Trophoblast cell (in vitro differentiated cells and primary cell): ENCODE data around the gene ZGPAT.
A peak's percentile ranks its signal among the peaks of the same experiment; 100 is the strongest.

Experiments used
- DNase-seq, 2 donors: peaks; one replicate each; pipeline ENCODE4 v3.0.0-alpha.2; 2016
- H2AFZ ChIP-seq: 2 replicates; pipeline ENCODE4 v1.6.1; 2013; ENCODE audit warnings: low read length, moderate library complexity, mild to moderate bottlenecking; ENCODE audit not compliant: insufficient read depth, poor library complexity
- H2AK5ac ChIP-seq: 2 replicates; pipeline ENCODE4 v1.6.1; 2013; ENCODE audit warnings: mild to moderate bottlenecking, low read length
- H2BK120ac ChIP-seq: 2 replicates; pipeline ENCODE4 v1.6.1; 2013; ENCODE audit warnings: low read length, mild to moderate bottlenecking, moderate library complexity; ENCODE audit not compliant: insufficient read depth, poor library complexity
- H2BK12ac ChIP-seq: 2 replicates; pipeline ENCODE4 v1.6.1; 2013; ENCODE audit warnings: mild to moderate bottlenecking, low read length, moderate library complexity
- H2BK5ac ChIP-seq: 2 replicates; pipeline ENCODE4 v1.6.1; 2013; ENCODE audit warnings: low read length, low read depth, moderate library complexity, mild to moderate bottlenecking; ENCODE audit not compliant: poor library complexity
- H3K14ac ChIP-seq: 2 replicates; pipeline ENCODE4 v1.6.1; 2013; ENCODE audit warnings: mild to moderate bottlenecking, low read length
- H3K18ac ChIP-seq: 2 replicates; pipeline ENCODE4 v1.6.1; 2013; ENCODE audit warnings: mild to moderate bottlenecking, low read length
- H3K23ac ChIP-seq: 2 replicates; pipeline ENCODE4 v1.6.1; 2013; ENCODE audit warnings: low read length
- H3K27ac ChIP-seq: 2 replicates; pipeline ENCODE4 v1.5.1; 2013; ENCODE audit warnings: low read depth, mild to moderate bottlenecking, inconsistent platforms, low read length, moderate library complexity
- H3K27me3 ChIP-seq: 2 replicates; pipeline ENCODE4 v1.6.1; 2013; ENCODE audit warnings: inconsistent platforms, mild to moderate bottlenecking, low read length, moderate library complexity; ENCODE audit not compliant: insufficient read depth
- H3K36me3 ChIP-seq, 2 experiments: 1 replicate in 1 of 2; 2 replicates in 1 of 2; pipeline ENCODE4 v1.6.1; 2013; ENCODE audit warnings: low read length in 2 of 2, mild to moderate bottlenecking in 2 of 2, moderate library complexity in 1 of 2; ENCODE audit not compliant: insufficient read depth in 2 of 2, control insufficient read depth in 1 of 2
- H3K4ac ChIP-seq: 2 replicates; pipeline ENCODE4 v1.6.1; 2013; ENCODE audit warnings: low read depth, mild to moderate bottlenecking, low read length, moderate library complexity
- H3K4me1 ChIP-seq, 2 experiments: 1 replicate in 1 of 2; 2 replicates in 1 of 2; pipeline ENCODE4 v1.6.1; 2013; ENCODE audit warnings: low read length in 2 of 2, mild to moderate bottlenecking in 2 of 2, moderate library complexity in 1 of 2; ENCODE audit not compliant: insufficient read depth in 2 of 2, control insufficient read depth in 1 of 2
- H3K4me2 ChIP-seq: 2 replicates; pipeline ENCODE4 v1.6.1; 2013; ENCODE audit warnings: inconsistent platforms, mild to moderate bottlenecking, low read length, moderate library complexity
- H3K4me3 ChIP-seq: 2 replicates; pipeline ENCODE4 v1.5.1; 2013; ENCODE audit warnings: mild to moderate bottlenecking, low read depth, low read length, inconsistent platforms
- H3K79me1 ChIP-seq: one replicate; pipeline ENCODE4 v1.6.1; 2013; ENCODE audit warnings: low read length
- H3K79me2 ChIP-seq: 2 replicates; pipeline ENCODE4 v1.6.1; 2013; ENCODE audit warnings: low read length, mild to moderate bottlenecking; ENCODE audit not compliant: control insufficient read depth, insufficient read depth, poor library complexity
- H3K9ac ChIP-seq: 2 replicates; pipeline ENCODE4 v1.6.1; 2013; ENCODE audit warnings: mild to moderate bottlenecking, low read length
- H3K9me3 ChIP-seq: 2 replicates; pipeline ENCODE4 v1.6.1; 2013; ENCODE audit warnings: low read depth, mild to moderate bottlenecking, control low read depth, inconsistent platforms, low read length; ENCODE audit not compliant: insufficient read depth
- H4K12ac ChIP-seq: 2 replicates; pipeline ENCODE4 v1.6.1; 2013; ENCODE audit warnings: low read depth, mild to moderate bottlenecking, low read length, moderate library complexity
- H4K8ac ChIP-seq: 2 replicates; pipeline ENCODE4 v1.6.1; 2013; ENCODE audit warnings: low read depth, mild to moderate bottlenecking, low read length, moderate library complexity
- H4K91ac ChIP-seq: one replicate; pipeline ENCODE4 v1.6.1; 2013; ENCODE audit warnings: low read depth, mild to moderate bottlenecking, low read length, moderate library complexity
- WGBS: extraction: QIAGEN DNeasy Blood & Tissue Kit; methylation state at CpG from one replicate; pipeline ENCODE4 v1.1.7; 2013; ENCODE audit warnings: missing lambda C conversion rate; ENCODE audit not compliant: insufficient read length, insufficient coverage; ENCODE audit errors: extremely low coverage; 5-methylcytosine and 5-hydroxymethylcytosine counted together

Gene ZGPAT

GRCh38 chr20:63735859-63736718 is 28.2 kb downstream of the ZGPAT start, which contains the start of gene LIME1:
TSS of gene LIME1 (plus strand) at chr20:63736664. CDS start at chr20:63737550, 886 bp downstream.
- no peak within 1 kb of the TSS for H4K8ac ChIP-seq
- no peak within 1 kb of the TSS for H2BK120ac ChIP-seq
- peaks cover 8% of the 10 kb centered on the region for H3K9me3 ChIP-seq
- H3K79me2 ChIP-seq: peaks cover 5% of the 10 kb centered on the region
- no peak within 1 kb of the TSS for H3K4ac ChIP-seq
- H3K4me2 ChIP-seq: no peak within 1 kb of the TSS
- no peak within 1 kb of the TSS for H3K27ac ChIP-seq
- H3K79me1 ChIP-seq: peaks cover 11% of the 10 kb centered on the region
- H3K36me3 ChIP-seq: peaks cover 34 to 36% of the 10 kb centered on the region in 2 experiments
- H2BK5ac ChIP-seq: no peak within 1 kb of the TSS
- H3K4me3 ChIP-seq: no peak within 1 kb of the TSS
- peaks cover 8 to 11% of the 10 kb centered on the region in 2 experiments for H3K4me1 ChIP-seq
- no peaks in the 10 kb centered on the region for H3K27me3 ChIP-seq
- no CpG with 5 or more reads among the region's 31 CpGs for WGBS
- no peak within 1 kb of the TSS for H3K23ac ChIP-seq
- H2AFZ ChIP-seq: no peak within 1 kb of the TSS
- no peak within 1 kb of the TSS for H3K9ac ChIP-seq
- H4K12ac ChIP-seq: no peak within 1 kb of the TSS
- H3K14ac ChIP-seq: no peak within 1 kb of the TSS
- DNase-seq: no peak
- no peak within 1 kb of the TSS for H3K18ac ChIP-seq
- H2AK5ac ChIP-seq: no peak within 1 kb of the TSS
- H2BK12ac ChIP-seq: no peak within 1 kb of the TSS
- H4K91ac ChIP-seq: no peak within 1 kb of the TSS

- Histone ChIP-seq H3K79me2 (peaks cover 7% of the 10 kb centered on the region), H2BK120ac (no peak overlapping the region), H3K9ac (no peak overlapping the region), H3K23ac (no peak overlapping the region), H4K91ac (no peak overlapping the region), H2BK12ac (no peak overlapping the region), H3K4me3 (no peak overlapping the region), H3K4me1 (peaks cover 16% of the 10 kb centered on the region in 2 experiments), H3K4me2 (no peak overlapping the region), H2BK5ac (no peak overlapping the region), H3K27me3 (no peaks in the 10 kb centered on the region), H3K14ac (no peak overlapping the region), H3K79me1 (peaks cover 15% of the 10 kb centered on the region), H2AK5ac (no peak overlapping the region), H3K36me3 (peaks cover 44% of the 10 kb centered on the region in 2 experiments), H4K8ac (no peak overlapping the region), H3K4ac (no peak overlapping the region), H4K12ac (no peak overlapping the region), H3K18ac (no peak overlapping the region), H2AFZ (no peak overlapping the region), H3K9me3 (peaks cover 6% of the 10 kb centered on the region), H3K27ac (no peak overlapping the region)
- peak in 1 of 2 donors; percentile 23 for DNase-seq
- no CpG with 5 or more reads among the region's 30 CpGs for WGBS
Measured at GRCh38 chr20:63736893-63737694, 29.3 kb downstream of the ZGPAT start.

GRCh38 chr20:63737695-63737944 is 29.8 kb downstream of the ZGPAT start:
- H4K8ac ChIP-seq: no peak overlapping the region
- H3K27ac ChIP-seq: no peak overlapping the region
- no peak overlapping the region for H2AFZ ChIP-seq
- H3K27me3 ChIP-seq: no peaks in the 10 kb centered on the region
- H3K18ac ChIP-seq: no peak overlapping the region
- peaks cover 15% of the 10 kb centered on the region for H3K79me1 ChIP-seq
- H3K4me3 ChIP-seq: no peak overlapping the region
- no peak overlapping the region for H2BK12ac ChIP-seq
- H3K23ac ChIP-seq: no peak overlapping the region
- no peak overlapping the region for H3K14ac ChIP-seq
- H2AK5ac ChIP-seq: no peak overlapping the region
- H3K4me2 ChIP-seq: peak overlapping the region; percentile 48
- no peak overlapping the region for H4K12ac ChIP-seq
- no peak overlapping the region for H3K4ac ChIP-seq
- H3K36me3 ChIP-seq: peaks cover 49% of the 10 kb centered on the region in 2 experiments
- DNase-seq: no peak
- H4K91ac ChIP-seq: no peak overlapping the region
- H3K79me2 ChIP-seq: peaks cover 7% of the 10 kb centered on the region
- no peak overlapping the region for H2BK120ac ChIP-seq
- H2BK5ac ChIP-seq: no peak overlapping the region
- peaks cover 3% of the 10 kb centered on the region for H3K9me3 ChIP-seq
- H3K4me1 ChIP-seq: peaks cover 16% of the 10 kb centered on the region in 2 experiments
- WGBS: no CpG with 5 or more reads among the region's 26 CpGs
- no peak overlapping the region for H3K9ac ChIP-seq

GRCh38 chr20:63737945-63738686 is 30.3 kb downstream of the ZGPAT start:
- H2AFZ ChIP-seq: no peak overlapping the region
- H3K14ac ChIP-seq: no peak overlapping the region
- H3K79me2 ChIP-seq: peaks cover 7% of the 10 kb centered on the region

More at GRCh38 chr20:63737945-63738686, 30.3 kb downstream of the ZGPAT start:
- Histone ChIP-seq H2BK120ac (no peak overlapping the region), H4K91ac (no peak overlapping the region), H4K12ac (no peak overlapping the region), H3K4me3 (no peak overlapping the region), H3K79me1 (peaks cover 15% of the 10 kb centered on the region), H3K27me3 (no peaks in the 10 kb centered on the region), H3K4me2 (peak overlapping the region; percentile 95), H4K8ac (no peak overlapping the region), H2BK12ac (no peak overlapping the region), H3K9ac (no peak overlapping the region), H3K4me1 (peaks cover 16% of the 10 kb centered on the region in 2 experiments), H3K4ac (no peak overlapping the region), H3K18ac (no peak overlapping the region), H2BK5ac (no peak overlapping the region), H3K36me3 (peaks cover 52% of the 10 kb centered on the region in 2 experiments), H3K23ac (no peak overlapping the region), H3K27ac (no peak overlapping the region), H3K9me3 (no peaks in the 10 kb centered on the region), H2AK5ac (no peak overlapping the region)
- no CpG with 5 or more reads among the region's 43 CpGs for WGBS
- peak; percentile 23 to 35 for DNase-seq
